Left ventricle myocardium inferior (tissue), 1 donor: Measurements from ENCODE around the gene FLYWCH1. TPM values are rescaled to one million over a fixed set of nuclear protein-coding genes. Genes with fewer than 3 reads are reported as not detected.
"Not testable (repeated sequence)": the region's sequence is repeated elsewhere in the genome, so short reads cannot be mapped to it uniquely, and the experiment has no call there.

Experiments
- DNase-seq: peaks from one replicate; pipeline ENCODE4 v3.0.0-alpha.2; 2020
- H3K27ac ChIP-seq: fragments of 200-600 bp; replicated peaks from 2 replicates; pipeline ENCODE4 v1.8.0; 2021
- H3K27me3 ChIP-seq: fragments of 200-600 bp; 2 replicates; pipeline ENCODE4 v1.8.0; 2021; ENCODE audit warnings: low read depth
- H3K36me3 ChIP-seq: fragments of 200-600 bp; 2 replicates; pipeline ENCODE4 v1.8.0; 2021
- H3K4me1 ChIP-seq: fragments of 200-600 bp; 2 replicates; pipeline ENCODE4 v1.8.0; 2021
- H3K4me3 ChIP-seq: fragments of 200-600 bp; 2 replicates; pipeline ENCODE4 v1.8.0; 2021; ENCODE audit warnings: mild to moderate bottlenecking, moderate library complexity
- H3K9me3 ChIP-seq: fragments of 200-600 bp; replicated peaks from 2 replicates; pipeline ENCODE4 v1.8.0; 2021
- intact Hi-C: fragments of 100-400 bp; cut with micrococcal nuclease; formaldehyde crosslinking; loops from one replicate; pipeline ENCODE4 v1.11.0; 2022
- total RNA-seq: library from RNA; stranded (reverse); fragmentation: NEBNext Ultra II Directional; extraction: Animal tissue kit (Norgen Biotek cat#: 25700); gene quantifications from one replicate; pipeline ENCODE4 v1.2.1, GENCODE V29; 2021
- TF ChIP-seq, protein P1 (sequence below): fragments of 200-600 bp; IDR thresholded peaks from 2 replicates; pipeline ENCODE4 v1.8.0; 2021; ENCODE audit warnings: antibody characterized with exemption, mild to moderate bottlenecking, borderline replicate concordance
- donor health status: DM: no; HTN: yes; CAD: no; lungs with severe emphysema.

FLYWCH1 gene
- total RNA-seq, 1 donor from 2014 or later = 35.7 TPM

DNA sequence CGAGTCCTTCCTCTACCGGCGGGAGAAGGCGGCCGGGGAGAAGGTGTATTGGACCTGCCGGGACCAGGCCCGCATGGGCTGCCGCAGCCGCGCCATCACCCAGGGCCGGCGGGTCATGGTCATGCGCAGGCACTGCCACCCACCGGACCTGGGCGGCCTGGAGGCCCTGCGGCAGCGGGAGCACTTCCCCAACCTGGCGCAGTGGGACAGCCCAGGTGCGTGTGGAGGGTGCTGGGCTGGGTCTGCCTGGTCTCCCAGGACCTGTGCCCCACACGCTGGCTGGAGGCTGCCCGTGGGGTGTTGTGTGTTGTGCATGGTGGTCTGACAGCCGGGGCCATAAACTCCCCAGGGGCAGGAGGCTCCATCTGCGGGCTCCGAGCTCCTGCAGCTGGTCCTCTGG is 25.4 kb downstream of the FLYWCH1 start:
- no peak overlapping the region for H3K4me3 ChIP-seq

DNA sequence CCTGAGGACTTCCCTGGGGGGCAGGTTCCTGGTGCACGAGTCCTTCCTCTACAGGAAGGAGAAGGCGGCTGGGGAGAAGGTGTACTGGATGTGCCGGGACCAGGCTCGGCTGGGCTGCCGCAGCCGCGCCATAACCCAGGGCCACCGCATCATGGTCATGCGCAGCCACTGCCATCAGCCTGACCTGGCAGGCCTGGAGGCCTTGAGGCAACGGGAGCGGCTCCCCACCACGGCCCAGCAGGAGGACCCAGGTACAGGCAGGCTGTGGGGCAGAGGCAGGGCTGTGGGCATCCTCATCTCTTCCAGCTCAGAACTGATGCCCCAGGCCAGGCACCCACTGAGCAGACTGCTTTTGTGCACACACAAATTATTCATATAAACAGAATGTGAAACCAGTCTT is 26.5 kb downstream of the FLYWCH1 start:
- DNase-seq = no peak
- Histone ChIP-seq H3K4me1 (no peaks in the 10 kb centered on the region), H3K9me3 (no peaks in the 10 kb centered on the region), H3K27me3 (no peaks in the 10 kb centered on the region), H3K4me3 (no peak overlapping the region), H3K36me3 (peaks cover 100% of the 10 kb centered on the region), H3K27ac (no peak overlapping the region)
- intact Hi-C loops = no loop called here
- TF ChIP-seq, protein P1, sequence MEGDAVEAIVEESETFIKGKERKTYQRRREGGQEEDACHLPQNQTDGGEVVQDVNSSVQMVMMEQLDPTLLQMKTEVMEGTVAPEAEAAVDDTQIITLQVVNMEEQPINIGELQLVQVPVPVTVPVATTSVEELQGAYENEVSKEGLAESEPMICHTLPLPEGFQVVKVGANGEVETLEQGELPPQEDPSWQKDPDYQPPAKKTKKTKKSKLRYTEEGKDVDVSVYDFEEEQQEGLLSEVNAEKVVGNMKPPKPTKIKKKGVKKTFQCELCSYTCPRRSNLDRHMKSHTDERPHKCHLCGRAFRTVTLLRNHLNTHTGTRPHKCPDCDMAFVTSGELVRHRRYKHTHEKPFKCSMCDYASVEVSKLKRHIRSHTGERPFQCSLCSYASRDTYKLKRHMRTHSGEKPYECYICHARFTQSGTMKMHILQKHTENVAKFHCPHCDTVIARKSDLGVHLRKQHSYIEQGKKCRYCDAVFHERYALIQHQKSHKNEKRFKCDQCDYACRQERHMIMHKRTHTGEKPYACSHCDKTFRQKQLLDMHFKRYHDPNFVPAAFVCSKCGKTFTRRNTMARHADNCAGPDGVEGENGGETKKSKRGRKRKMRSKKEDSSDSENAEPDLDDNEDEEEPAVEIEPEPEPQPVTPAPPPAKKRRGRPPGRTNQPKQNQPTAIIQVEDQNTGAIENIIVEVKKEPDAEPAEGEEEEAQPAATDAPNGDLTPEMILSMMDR = no peak

More for the DNA sequence above, 25.4 kb downstream of the FLYWCH1 start:
- no peaks in the 10 kb centered on the region for H3K4me1 ChIP-seq
- H3K27ac ChIP-seq = no peak overlapping the region
- no peaks in the 10 kb centered on the region for H3K27me3 ChIP-seq
- H3K36me3 ChIP-seq = peaks cover 99% of the 10 kb centered on the region
- no peak for DNase-seq
- H3K9me3 ChIP-seq = no peaks in the 10 kb centered on the region
- TF ChIP-seq, protein P1 = no peak
- intact Hi-C loops = no loop called here

DNA sequence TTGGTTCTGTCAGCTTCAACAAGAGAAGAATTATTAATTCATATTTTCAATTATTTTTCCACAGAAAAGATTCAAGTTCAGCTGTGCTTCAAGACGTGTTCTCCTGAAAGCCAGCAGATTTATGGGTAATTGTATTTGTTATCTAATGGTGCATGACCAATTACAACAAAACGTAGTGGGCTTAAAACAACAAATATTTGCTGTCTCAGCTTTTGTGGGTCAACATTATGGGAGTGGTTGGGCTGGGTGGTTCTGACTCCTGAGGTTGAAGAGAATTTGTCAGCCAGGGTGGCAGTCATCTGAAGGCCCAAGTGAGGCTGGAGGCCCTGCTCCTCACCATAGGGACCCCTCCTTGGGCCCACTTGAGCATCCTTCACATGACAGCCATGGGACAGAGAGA is 28.2 kb downstream of the FLYWCH1 start:
- H3K27ac ChIP-seq = no peak overlapping the region
- no peaks in the 10 kb centered on the region for H3K4me1 ChIP-seq
- no peak for DNase-seq
- no peaks in the 10 kb centered on the region for H3K9me3 ChIP-seq
- TF ChIP-seq, protein P1 = no peak
- H3K36me3 ChIP-seq = peaks cover 97% of the 10 kb centered on the region
- intact Hi-C loops = no loop called here
- no peak overlapping the region for H3K4me3 ChIP-seq
- H3K27me3 ChIP-seq = no peaks in the 10 kb centered on the region

DNA sequence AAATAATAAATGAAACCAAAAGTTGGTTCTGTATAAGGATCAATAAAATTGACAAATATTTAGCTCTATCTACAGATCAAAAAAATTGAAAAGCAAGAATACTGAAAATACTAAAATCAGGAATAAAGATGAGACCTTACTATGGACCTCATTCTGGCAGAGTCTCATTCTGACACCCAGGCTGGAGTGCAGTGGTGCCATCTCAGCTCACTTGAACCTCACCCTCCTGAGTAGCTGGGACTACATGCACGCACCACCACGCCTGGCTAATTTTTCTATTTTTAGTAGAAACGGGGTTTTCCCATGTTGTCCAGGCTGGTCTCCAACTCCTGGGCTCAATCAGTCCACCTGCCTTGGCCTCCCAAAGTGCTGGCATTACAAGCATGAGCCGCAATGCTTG is 30.3 kb downstream of the FLYWCH1 start:
- Histone ChIP-seq H3K4me3 (no peak overlapping the region), H3K27ac (no peak overlapping the region), H3K36me3 (peaks cover 84% of the 10 kb centered on the region), H3K4me1 (no peaks in the 10 kb centered on the region), H3K9me3 (no peaks in the 10 kb centered on the region), H3K27me3 (no peaks in the 10 kb centered on the region)
- intact Hi-C loops = no loop called here
- TF ChIP-seq, protein P1 = no peak
- DNase-seq = no peak

DNA sequence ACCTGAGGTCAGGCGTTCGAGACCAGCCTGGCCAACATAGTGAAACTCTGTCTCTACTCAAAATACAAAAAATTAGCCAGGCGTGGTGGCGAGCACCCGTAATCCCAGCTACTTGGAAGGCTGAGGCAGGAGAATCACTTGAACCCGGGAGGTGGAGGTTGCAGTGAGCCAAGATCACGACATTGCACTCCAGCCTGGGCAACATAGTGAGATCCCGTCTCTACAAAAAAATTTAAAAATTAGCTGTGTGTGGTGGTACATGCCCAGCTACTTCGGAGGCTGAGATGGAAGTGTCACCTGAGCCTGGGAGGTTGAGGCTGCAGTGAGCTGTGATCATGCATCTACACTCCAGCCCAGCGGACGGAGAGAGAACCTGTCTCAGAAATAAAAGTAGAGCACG is 32.0 kb downstream of the FLYWCH1 start:
- H3K27me3 ChIP-seq, intact Hi-C loops, H3K27ac ChIP-seq, H3K9me3 ChIP-seq, DNase-seq, H3K4me1 ChIP-seq, H3K4me3 ChIP-seq: not testable (repeated sequence)
- peaks cover 77% of the 10 kb centered on the region for H3K36me3 ChIP-seq

DNA sequence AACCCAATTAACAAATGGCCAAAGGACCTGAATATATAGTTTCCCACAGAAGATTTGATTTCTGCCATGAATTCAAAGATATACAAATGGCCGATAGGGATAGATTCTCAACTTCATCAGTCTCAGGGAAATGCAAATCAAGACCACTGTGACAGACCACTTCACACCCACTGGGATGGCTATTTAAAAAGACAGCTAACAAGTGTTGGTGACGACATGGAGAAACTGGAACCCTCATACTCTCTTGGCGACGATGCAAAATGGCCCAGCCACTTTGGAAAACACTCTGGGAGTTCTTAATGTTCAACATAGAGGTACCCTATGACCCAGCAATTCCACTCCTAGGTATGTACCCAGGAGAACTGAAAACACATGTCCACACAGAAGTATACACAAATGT is 34.9 kb downstream of the FLYWCH1 start:
- no peaks in the 10 kb centered on the region for H3K27me3 ChIP-seq
- DNase-seq = no peak
- TF ChIP-seq, protein P1 = no peak
- H3K27ac ChIP-seq = no peak overlapping the region
- H3K4me1 ChIP-seq = no peaks in the 10 kb centered on the region
- peaks cover 63% of the 10 kb centered on the region for H3K36me3 ChIP-seq
- intact Hi-C loops = no loop called here
- H3K9me3 ChIP-seq = no peaks in the 10 kb centered on the region
- no peak overlapping the region for H3K4me3 ChIP-seq
